ENCODE data around the gene WIPF3.

The WIPF3 gene

GRCh38 chr7:29810813-29811482 lies 4.6 kb downstream of the WIPF3 start:
- Histone ChIP-seq H3K9ac (ENCODE audit: low read depth, low read length) (no peak overlapping the region), H3K4me3 (ENCODE audit: low read length) (no peak overlapping the region), H3K27ac (ENCODE audit: low read length) (no peak overlapping the region), H3K4me1 (ENCODE audit: insufficient read depth, low read length) (0 out of 2 replicates have a peak, but pooled peaks cover 2% of the 10 kb centered on the region), H3K27me3 (ENCODE audit: insufficient read depth, low read length) (peaks cover 24% of the 10 kb centered on the region), H3K9me3 (ENCODE audit: insufficient read depth, low read depth, low read length) (no peaks in the 10 kb centered on the region), H3K36me3 (ENCODE audit: insufficient read depth, low read depth, low read length) (no peaks in the 10 kb centered on the region)

- Histone ChIP-seq H3K27me3 (ENCODE audit: insufficient read depth, low read length) (peaks cover 21% of the 10 kb centered on the region), H3K4me3 (ENCODE audit: low read length) (no peak overlapping the region), H3K9me3 (ENCODE audit: insufficient read depth, low read depth, low read length) (no peaks in the 10 kb centered on the region), H3K36me3 (ENCODE audit: insufficient read depth, low read depth, low read length) (no peaks in the 10 kb centered on the region), H3K27ac (ENCODE audit: low read length) (no peak overlapping the region), H3K9ac (ENCODE audit: low read depth, low read length) (no peak overlapping the region), H3K4me1 (ENCODE audit: insufficient read depth, low read length) (0 out of 2 replicates have a peak, but pooled peaks cover 2% of the 10 kb centered on the region)
These were observed 5.3 kb downstream of the WIPF3 start for GRCh38 chr7:29811586-29811985.

- Histone ChIP-seq H3K27ac (ENCODE audit: low read length) (no peak overlapping the region), H3K27me3 (ENCODE audit: insufficient read depth, low read length) (peaks cover 14% of the 10 kb centered on the region; the same call in 1 of the 2 replicates), H3K4me1 (ENCODE audit: insufficient read depth, low read length) (0 out of 2 replicates have a peak, but pooled peaks cover 2% of the 10 kb centered on the region), H3K4me3 (ENCODE audit: low read length) (no peak overlapping the region), H3K36me3 (ENCODE audit: insufficient read depth, low read depth, low read length) (no peaks in the 10 kb centered on the region), H3K9me3 (ENCODE audit: insufficient read depth, low read depth, low read length) (no peaks in the 10 kb centered on the region), H3K9ac (ENCODE audit: low read depth, low read length) (no peak overlapping the region)
These were observed 6.0 kb downstream of the WIPF3 start for GRCh38 chr7:29812185-29812876.

GRCh38 chr7:29815181-29816105 lies 9.1 kb downstream of the WIPF3 start:
- Histone ChIP-seq H3K27me3 (ENCODE audit: insufficient read depth, low read length) (no peaks in the 10 kb centered on the region), H3K36me3 (ENCODE audit: insufficient read depth, low read depth, low read length) (no peaks in the 10 kb centered on the region), H3K4me3 (ENCODE audit: low read length) (no peak overlapping the region), H3K9ac (ENCODE audit: low read depth, low read length) (no peak overlapping the region), H3K27ac (ENCODE audit: low read length) (no peak overlapping the region), H3K9me3 (ENCODE audit: insufficient read depth, low read depth, low read length) (no peaks in the 10 kb centered on the region), H3K4me1 (ENCODE audit: insufficient read depth, low read length) (no peaks in the 10 kb centered on the region)

- Histone ChIP-seq H3K36me3 (ENCODE audit: insufficient read depth, low read depth, low read length) (no peaks in the 10 kb centered on the region), H3K27me3 (ENCODE audit: insufficient read depth, low read length) (no peaks in the 10 kb centered on the region), H3K9ac (ENCODE audit: low read depth, low read length) (no peak overlapping the region), H3K4me3 (ENCODE audit: low read length) (no peak overlapping the region), H3K9me3 (ENCODE audit: insufficient read depth, low read depth, low read length) (no peaks in the 10 kb centered on the region), H3K4me1 (ENCODE audit: insufficient read depth, low read length) (no peaks in the 10 kb centered on the region), H3K27ac (ENCODE audit: low read length) (no peak overlapping the region)
These were observed 12.0 kb downstream of the WIPF3 start for GRCh38 chr7:29818308-29818707.

- Histone ChIP-seq H3K27ac (ENCODE audit: low read length) (no peak overlapping the region), H3K36me3 (ENCODE audit: insufficient read depth, low read depth, low read length) (no peaks in the 10 kb centered on the region), H3K27me3 (ENCODE audit: insufficient read depth, low read length) (no peaks in the 10 kb centered on the region), H3K9me3 (ENCODE audit: insufficient read depth, low read depth, low read length) (no peaks in the 10 kb centered on the region), H3K9ac (ENCODE audit: low read depth, low read length) (no peak overlapping the region), H3K4me3 (ENCODE audit: low read length) (no peak overlapping the region), H3K4me1 (ENCODE audit: insufficient read depth, low read length) (peaks cover 4% of the 10 kb centered on the region)
These were observed 19.6 kb downstream of the WIPF3 start for GRCh38 chr7:29825775-29826529.

GRCh38 chr7:29826530-29826822 lies 20.2 kb downstream of the WIPF3 start:
- no peaks in the 10 kb centered on the region for H3K27me3 ChIP-seq (ENCODE audit: insufficient read depth, low read length)
- no peak overlapping the region for H3K27ac ChIP-seq (ENCODE audit: low read length)
- H3K4me1 ChIP-seq (ENCODE audit: insufficient read depth, low read length), result peaks cover 4% of the 10 kb centered on the region
- H3K9ac ChIP-seq (ENCODE audit: low read depth, low read length), result no peak overlapping the region
- no peaks in the 10 kb centered on the region for H3K36me3 ChIP-seq (ENCODE audit: insufficient read depth, low read depth, low read length)
- no peak overlapping the region for H3K4me3 ChIP-seq (ENCODE audit: low read length)
- H3K9me3 ChIP-seq (ENCODE audit: insufficient read depth, low read depth, low read length), result peaks cover 2% of the 10 kb centered on the region

GRCh38 chr7:29826904-29827303 lies 20.6 kb downstream of the WIPF3 start:
- no peak overlapping the region for H3K27ac ChIP-seq (ENCODE audit: low read length)
- peaks cover 6% of the 10 kb centered on the region for H3K9me3 ChIP-seq (ENCODE audit: insufficient read depth, low read depth, low read length)
- no peaks in the 10 kb centered on the region for H3K36me3 ChIP-seq (ENCODE audit: insufficient read depth, low read depth, low read length)
- no peak overlapping the region for H3K4me3 ChIP-seq (ENCODE audit: low read length)
- H3K4me1 ChIP-seq (ENCODE audit: insufficient read depth, low read length), result peaks cover 4% of the 10 kb centered on the region
- H3K9ac ChIP-seq (ENCODE audit: low read depth, low read length), result no peak overlapping the region
- no peaks in the 10 kb centered on the region for H3K27me3 ChIP-seq (ENCODE audit: insufficient read depth, low read length)

- Histone ChIP-seq H3K4me1 (ENCODE audit: insufficient read depth, low read length) (no peaks in the 10 kb centered on the region), H3K4me3 (ENCODE audit: low read length) (no peak overlapping the region), H3K9ac (ENCODE audit: low read depth, low read length) (no peak overlapping the region), H3K36me3 (ENCODE audit: insufficient read depth, low read depth, low read length) (no peaks in the 10 kb centered on the region), H3K27me3 (ENCODE audit: insufficient read depth, low read length) (no peaks in the 10 kb centered on the region), H3K27ac (ENCODE audit: low read length) (no peak overlapping the region), H3K9me3 (ENCODE audit: insufficient read depth, low read depth, low read length) (peaks cover 6% of the 10 kb centered on the region)
These were observed 25.4 kb downstream of the WIPF3 start for GRCh38 chr7:29831705-29832104.

GRCh38 chr7:29833929-29834328 lies 27.6 kb downstream of the WIPF3 start:
- H3K9me3 ChIP-seq (ENCODE audit: insufficient read depth, low read depth, low read length), result peaks cover 6% of the 10 kb centered on the region
- no peak overlapping the region for H3K27ac ChIP-seq (ENCODE audit: low read length)
- no peak overlapping the region for H3K4me3 ChIP-seq (ENCODE audit: low read length)
- H3K9ac ChIP-seq (ENCODE audit: low read depth, low read length), result no peak overlapping the region
- no peaks in the 10 kb centered on the region for H3K4me1 ChIP-seq (ENCODE audit: insufficient read depth, low read length)
- no peaks in the 10 kb centered on the region for H3K27me3 ChIP-seq (ENCODE audit: insufficient read depth, low read length)
- no peaks in the 10 kb centered on the region for H3K36me3 ChIP-seq (ENCODE audit: insufficient read depth, low read depth, low read length)

- Histone ChIP-seq H3K27ac (ENCODE audit: low read length) (no peak overlapping the region), H3K36me3 (ENCODE audit: insufficient read depth, low read depth, low read length) (no peaks in the 10 kb centered on the region), H3K4me3 (ENCODE audit: low read length) (no peak overlapping the region), H3K4me1 (ENCODE audit: insufficient read depth, low read length) (no peaks in the 10 kb centered on the region), H3K27me3 (ENCODE audit: insufficient read depth, low read length) (no peaks in the 10 kb centered on the region), H3K9me3 (ENCODE audit: insufficient read depth, low read depth, low read length) (peaks cover 6% of the 10 kb centered on the region), H3K9ac (ENCODE audit: low read depth, low read length) (no peak overlapping the region)
These were observed 29.4 kb downstream of the WIPF3 start for GRCh38 chr7:29835718-29836117.

Data from iPS-20b (cell line).